Measurements from ENCODE around the gene DAGLA. TPM values are rescaled to one million over a fixed set of nuclear protein-coding genes. Genes with fewer than 3 reads are reported as not detected.

DAGLA gene
- total and polyA plus RNA-seq, 2 experiments from 2014 or later: 7.4 to 8.9 TPM

DNA sequence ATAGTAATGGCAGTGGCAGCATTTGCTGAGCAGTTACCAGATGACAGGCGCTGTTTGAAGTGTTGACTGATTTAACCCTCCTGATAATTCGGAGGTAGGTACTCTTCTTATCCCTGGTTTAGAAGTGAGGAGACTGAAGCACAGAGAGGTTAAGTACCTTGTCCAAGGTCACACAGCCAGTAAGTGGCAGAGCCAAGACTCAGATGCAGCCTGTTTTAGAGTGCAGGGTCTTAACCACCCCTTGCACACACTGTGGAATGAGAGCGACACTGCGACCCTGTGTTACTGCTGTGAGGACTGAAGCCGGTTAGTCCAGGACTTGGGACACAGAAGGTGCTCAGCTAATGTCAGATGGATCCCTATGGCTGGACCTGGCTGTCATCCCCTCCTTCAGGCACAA lies 34.7 kb downstream of the DAGLA start:
- Histone ChIP-seq H3K9me2 (replicated peaks; ENCODE audit: insufficient read depth) (no peaks in the 10 kb centered on the region), H3K27me3 (no peaks in the 10 kb centered on the region), H3K4me2 (no peak overlapping the region), H3K9me3 (ENCODE audit: low read depth) (no peaks in the 10 kb centered on the region), H3K4me1 (ENCODE audit: insufficient read depth) (peaks cover 14% of the 10 kb centered on the region), H3K36me3 (replicated peaks; ENCODE audit: insufficient read depth, low read depth) (no peaks in the 10 kb centered on the region), H3K79me2 (peaks cover 7% of the 10 kb centered on the region), H2AFZ (no peak overlapping the region), H3K27ac (no peak overlapping the region), H4K20me1 (ENCODE audit: insufficient read depth, poor library complexity, severe bottlenecking) (no peaks in the 10 kb centered on the region), H3K4me3 (no peak overlapping the region)
- 95% methylated on average over 5 of the region's 5 CpGs for WGBS (ENCODE audit: low lambda C conversion rate, missing lambda C conversion rate)
- TF ChIP-seq EZH2 (IDR thresholded peaks at IDR 0.05; ENCODE audit: borderline replicate concordance) (no peak), EZH2phosphoT487 (IDR thresholded peaks at IDR 0.05; ENCODE audit: low read depth, severe bottlenecking, unreplicated experiment) (no peak), CTCF (IDR thresholded peaks at IDR 0.05; ENCODE audit: poor library complexity) (no peak)
- no peak for DNase-seq (ENCODE audit: low spot score)

DNA sequence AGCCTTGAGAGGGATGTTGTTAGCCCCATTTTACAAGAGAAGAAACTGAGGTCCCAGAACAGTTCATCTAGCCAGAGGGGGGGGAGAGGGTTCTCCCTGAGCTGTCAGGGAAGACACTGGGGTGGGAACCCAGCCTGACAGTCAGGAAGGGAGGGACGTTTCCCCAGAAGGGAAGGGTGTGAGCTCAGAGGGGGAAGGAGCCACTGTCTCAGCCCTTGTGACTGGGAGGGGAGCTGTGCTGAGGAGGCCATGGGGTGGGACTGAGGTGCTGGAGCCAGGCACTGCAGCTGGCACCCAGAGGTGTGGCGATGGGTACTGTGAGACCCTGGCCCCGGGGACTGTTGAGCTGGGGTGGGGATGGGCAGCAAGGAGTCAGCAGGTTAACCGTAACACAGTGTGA lies 35.7 kb downstream of the DAGLA start:
- H4K20me1 ChIP-seq (ENCODE audit: insufficient read depth, poor library complexity, severe bottlenecking): no peaks in the 10 kb centered on the region
- H3K36me3 ChIP-seq (replicated peaks; ENCODE audit: insufficient read depth, low read depth): no peaks in the 10 kb centered on the region
- H3K27me3 ChIP-seq: no peaks in the 10 kb centered on the region
- WGBS (ENCODE audit: low lambda C conversion rate, missing lambda C conversion rate): 90% methylated on average over 4 of the region's 4 CpGs
- peaks cover 14% of the 10 kb centered on the region for H3K4me1 ChIP-seq (ENCODE audit: insufficient read depth)
- H3K9me2 ChIP-seq (replicated peaks; ENCODE audit: insufficient read depth): no peaks in the 10 kb centered on the region
- no peak overlapping the region for H2AFZ ChIP-seq
- H3K4me3 ChIP-seq: no peak overlapping the region
- H3K79me2 ChIP-seq: peaks cover 7% of the 10 kb centered on the region
- H3K27ac ChIP-seq: no peak overlapping the region
- H3K9me3 ChIP-seq (ENCODE audit: low read depth): no peaks in the 10 kb centered on the region
- no peak overlapping the region for H3K4me2 ChIP-seq
- DNase-seq (ENCODE audit: low spot score): no peak
- TF ChIP-seq EZH2phosphoT487 (IDR thresholded peaks at IDR 0.05; ENCODE audit: low read depth, severe bottlenecking, unreplicated experiment) (no peak), CTCF (IDR thresholded peaks at IDR 0.05; ENCODE audit: poor library complexity) (no peak), EZH2 (IDR thresholded peaks at IDR 0.05; ENCODE audit: borderline replicate concordance) (no peak)

DNA sequence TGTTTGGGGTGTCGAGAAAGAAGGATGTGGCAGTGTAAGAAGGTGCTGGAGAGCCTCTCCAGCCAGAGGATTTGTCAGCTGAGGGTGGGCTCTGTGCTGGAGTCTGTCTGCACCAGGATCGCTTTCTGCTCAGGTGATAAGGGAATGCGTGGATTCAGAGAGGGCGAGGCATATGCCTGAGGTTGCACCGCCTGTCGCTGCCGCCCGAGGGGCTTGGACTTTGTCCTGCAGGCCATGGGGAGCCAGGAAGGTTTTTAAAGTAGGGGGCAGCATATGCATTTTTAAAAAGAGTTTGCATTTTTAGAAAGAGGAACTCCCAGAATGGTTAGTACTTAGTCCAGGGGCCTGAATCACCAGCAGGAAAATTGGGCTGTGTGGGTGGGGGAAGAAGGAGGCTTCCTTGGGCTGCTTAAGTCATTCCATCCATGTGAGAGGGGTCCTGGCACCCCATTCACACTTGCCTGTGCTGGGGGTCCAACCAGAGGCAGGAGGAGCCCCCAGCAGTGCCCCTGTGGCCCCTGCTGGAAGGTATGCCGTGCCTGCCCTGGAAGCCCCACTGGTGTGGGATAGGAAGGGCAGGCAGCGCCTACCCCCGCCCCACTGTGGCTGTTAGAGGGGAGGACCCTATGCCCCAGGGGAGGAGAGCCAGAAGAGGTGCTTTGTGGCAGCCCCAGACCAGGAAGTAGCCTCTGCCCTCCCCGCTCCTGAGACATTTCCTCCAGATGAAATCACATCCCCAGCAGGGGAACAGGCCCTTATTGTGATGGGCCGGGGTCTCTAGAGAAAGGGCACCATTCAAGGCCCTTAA lies 36.5 kb downstream of the DAGLA start:
- H2AFZ ChIP-seq: no peak overlapping the region
- no peak overlapping the region for H3K4me3 ChIP-seq
- H3K36me3 ChIP-seq (replicated peaks; ENCODE audit: insufficient read depth, low read depth): no peaks in the 10 kb centered on the region
- WGBS (ENCODE audit: low lambda C conversion rate, missing lambda C conversion rate): 75% methylated on average over 13 of the region's 13 CpGs
- no peak for TF ChIP-seq CTCF (IDR thresholded peaks at IDR 0.05; ENCODE audit: poor library complexity)
- TF ChIP-seq EZH2phosphoT487 (IDR thresholded peaks at IDR 0.05; ENCODE audit: low read depth, severe bottlenecking, unreplicated experiment): no peak
- no peak for TF ChIP-seq EZH2 (IDR thresholded peaks at IDR 0.05; ENCODE audit: borderline replicate concordance)
- H4K20me1 ChIP-seq (ENCODE audit: insufficient read depth, poor library complexity, severe bottlenecking): no peaks in the 10 kb centered on the region
- peaks cover 14% of the 10 kb centered on the region for H3K4me1 ChIP-seq (ENCODE audit: insufficient read depth)
- H3K4me2 ChIP-seq: no peak overlapping the region
- no peaks in the 10 kb centered on the region for H3K9me3 ChIP-seq (ENCODE audit: low read depth)
- no peaks in the 10 kb centered on the region for H3K9me2 ChIP-seq (replicated peaks; ENCODE audit: insufficient read depth)
- H3K27me3 ChIP-seq: no peaks in the 10 kb centered on the region
- DNase-seq (ENCODE audit: low spot score): no peak
- peaks cover 7% of the 10 kb centered on the region for H3K79me2 ChIP-seq
- H3K27ac ChIP-seq: no peak overlapping the region

All from hepatocyte (in vitro differentiated cells).